NCI-H2227 (cell line): ENCODE results near the gene NISCH.
"Not testable (repeated sequence)": the region's sequence is repeated elsewhere in the genome, so short reads cannot be mapped to it uniquely, and the experiment has no call there.

ENCODE experiments used
- DNase-seq: peaks from one replicate; lab custom pipeline; 2025; ENCODE audit not compliant: unreplicated experiment; lab: John Stamatoyannopoulos, UW

Gene NISCH

DNA sequence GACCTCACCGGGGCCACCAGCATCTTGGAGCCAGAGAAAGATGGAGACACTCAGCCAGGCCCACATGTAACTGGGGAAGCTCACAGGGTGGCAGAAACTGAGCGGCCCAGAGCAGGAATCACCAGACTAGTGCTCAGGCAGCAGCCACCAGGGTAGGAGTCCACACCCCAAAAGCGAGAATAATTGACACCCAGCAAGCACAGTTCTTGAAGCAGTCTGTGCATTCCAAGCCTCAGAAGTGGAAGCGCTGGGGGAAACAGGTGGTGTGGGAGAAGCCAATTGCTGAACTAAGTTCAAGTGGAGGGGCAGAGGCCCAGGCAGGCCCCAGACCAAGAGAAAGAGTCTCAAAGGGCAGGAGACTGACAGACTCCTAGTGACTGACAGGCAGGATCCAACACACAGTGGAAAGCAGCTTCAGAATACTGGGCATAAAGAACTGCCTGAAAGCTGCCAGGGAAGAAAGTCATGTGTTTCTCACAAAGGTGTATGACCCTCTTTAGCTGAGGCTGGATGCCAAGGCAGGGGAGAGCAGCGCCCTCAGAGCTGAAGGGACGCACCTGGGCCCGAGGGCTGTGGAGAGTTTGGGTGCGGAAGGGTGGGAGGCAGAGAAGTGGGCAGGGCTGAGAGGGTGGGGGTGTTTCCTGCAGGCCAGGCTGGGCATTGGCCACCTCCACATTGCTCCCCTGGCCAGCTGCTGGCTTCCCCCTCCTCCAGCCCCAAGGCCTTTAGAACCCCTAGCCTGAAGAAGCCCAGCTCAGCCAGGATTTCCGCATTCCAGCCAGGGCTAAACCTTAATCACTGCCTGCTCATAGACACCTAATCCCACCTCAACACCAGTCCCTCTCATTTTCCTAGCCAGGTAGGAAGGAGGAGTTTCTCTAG lies 70.5 kb downstream of the NISCH start:
- DNase-seq, result no peak

DNA sequence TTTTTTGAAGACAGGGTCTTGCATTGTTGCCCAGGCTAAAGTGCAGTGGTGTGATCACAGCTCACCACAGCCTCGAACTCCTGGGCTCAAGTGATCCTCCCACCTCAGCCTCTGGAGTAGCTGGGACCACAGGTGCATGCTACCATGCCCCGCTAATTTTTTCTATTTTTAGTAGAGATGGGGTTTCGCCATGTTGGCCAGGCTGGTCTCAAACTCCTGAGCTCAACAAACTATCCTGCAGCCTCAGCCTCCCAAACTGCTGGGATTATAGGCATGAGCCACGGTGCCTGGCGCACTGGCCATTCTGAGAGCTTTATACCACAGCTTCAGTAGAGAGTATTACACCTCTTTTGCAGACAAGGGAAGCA lies 71.3 kb downstream of the NISCH start:
- DNase-seq, result not testable (repeated sequence)

DNA sequence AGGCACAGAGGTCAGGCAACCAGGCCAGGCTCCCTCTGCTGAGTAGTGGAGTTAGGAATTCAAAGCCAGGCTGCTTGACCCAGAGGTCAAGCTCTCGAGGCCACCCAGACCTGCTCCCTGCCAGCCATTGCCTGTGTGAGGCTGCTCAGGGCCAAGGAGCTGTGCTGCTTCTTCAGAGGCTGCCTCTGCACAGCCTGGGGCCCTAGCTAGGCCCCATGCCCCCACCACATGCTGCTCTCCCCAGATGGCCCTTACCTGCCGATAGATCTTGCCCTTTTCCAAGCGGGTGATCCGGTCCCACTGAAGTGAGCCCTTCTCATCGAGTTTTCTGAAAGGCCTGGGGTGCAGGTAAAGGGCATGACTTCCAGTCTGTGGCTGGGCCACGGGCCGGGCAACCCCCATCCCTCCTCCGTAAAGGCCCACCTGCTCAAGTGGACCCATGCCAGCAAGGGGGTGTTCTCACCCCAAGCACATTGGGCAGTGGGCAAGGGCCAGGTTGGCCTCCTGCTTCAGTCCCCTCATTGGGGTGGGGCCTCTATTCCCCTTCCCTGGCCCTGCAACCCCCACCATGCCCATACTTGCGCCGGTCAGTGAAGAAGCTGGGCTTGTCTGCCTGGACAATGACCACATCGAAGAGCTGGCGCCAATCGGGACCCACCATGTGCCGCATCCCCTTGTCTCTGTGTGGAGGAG lies 71.8 kb downstream of the NISCH start:
- no peak for DNase-seq

DNA sequence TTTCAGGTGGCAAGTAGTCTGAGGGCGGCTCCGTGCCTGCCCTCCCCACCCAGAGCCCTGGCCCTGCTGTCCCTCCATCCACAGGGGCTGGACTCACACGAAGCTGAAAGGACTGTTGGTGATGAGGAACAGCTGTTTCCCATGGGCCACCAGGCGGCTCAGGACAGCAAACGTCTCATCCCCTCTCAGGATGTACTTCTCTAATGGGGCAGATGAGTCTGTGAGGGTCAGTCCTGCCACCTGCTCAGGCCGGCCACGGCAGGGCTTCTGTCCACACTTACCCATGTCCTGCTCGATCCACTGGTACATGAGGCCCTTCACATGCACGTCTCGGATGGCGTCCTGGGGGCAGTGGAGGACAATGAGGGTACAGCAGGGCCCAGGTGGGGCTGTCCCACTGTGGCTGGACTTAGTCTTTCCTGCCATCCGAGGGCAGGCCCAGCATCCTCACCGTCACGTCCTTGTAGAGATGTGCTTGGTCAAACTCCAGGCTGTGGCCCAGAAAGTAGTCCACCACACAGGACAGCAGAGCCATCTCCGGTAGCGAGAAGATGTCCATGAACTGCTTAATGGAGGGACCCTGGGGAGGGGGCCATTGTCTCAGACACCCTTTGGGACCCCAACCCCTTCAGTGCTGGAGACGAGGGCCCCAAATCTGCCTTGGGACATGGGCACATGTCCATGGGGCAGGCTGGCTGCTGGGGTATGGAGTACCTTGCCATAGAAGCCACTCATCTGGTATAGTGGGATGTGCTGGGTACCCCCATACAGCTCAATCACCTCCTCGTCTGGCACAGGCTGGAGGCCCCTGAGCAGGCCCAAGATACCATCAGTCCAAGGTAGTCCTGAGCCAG lies 72.6 kb downstream of the NISCH start:
- DNase-seq, result no peak

- no peak for DNase-seq
Observed at GRCh38 chr3:52528586-52529375, 73.4 kb downstream of the NISCH start.

DNA sequence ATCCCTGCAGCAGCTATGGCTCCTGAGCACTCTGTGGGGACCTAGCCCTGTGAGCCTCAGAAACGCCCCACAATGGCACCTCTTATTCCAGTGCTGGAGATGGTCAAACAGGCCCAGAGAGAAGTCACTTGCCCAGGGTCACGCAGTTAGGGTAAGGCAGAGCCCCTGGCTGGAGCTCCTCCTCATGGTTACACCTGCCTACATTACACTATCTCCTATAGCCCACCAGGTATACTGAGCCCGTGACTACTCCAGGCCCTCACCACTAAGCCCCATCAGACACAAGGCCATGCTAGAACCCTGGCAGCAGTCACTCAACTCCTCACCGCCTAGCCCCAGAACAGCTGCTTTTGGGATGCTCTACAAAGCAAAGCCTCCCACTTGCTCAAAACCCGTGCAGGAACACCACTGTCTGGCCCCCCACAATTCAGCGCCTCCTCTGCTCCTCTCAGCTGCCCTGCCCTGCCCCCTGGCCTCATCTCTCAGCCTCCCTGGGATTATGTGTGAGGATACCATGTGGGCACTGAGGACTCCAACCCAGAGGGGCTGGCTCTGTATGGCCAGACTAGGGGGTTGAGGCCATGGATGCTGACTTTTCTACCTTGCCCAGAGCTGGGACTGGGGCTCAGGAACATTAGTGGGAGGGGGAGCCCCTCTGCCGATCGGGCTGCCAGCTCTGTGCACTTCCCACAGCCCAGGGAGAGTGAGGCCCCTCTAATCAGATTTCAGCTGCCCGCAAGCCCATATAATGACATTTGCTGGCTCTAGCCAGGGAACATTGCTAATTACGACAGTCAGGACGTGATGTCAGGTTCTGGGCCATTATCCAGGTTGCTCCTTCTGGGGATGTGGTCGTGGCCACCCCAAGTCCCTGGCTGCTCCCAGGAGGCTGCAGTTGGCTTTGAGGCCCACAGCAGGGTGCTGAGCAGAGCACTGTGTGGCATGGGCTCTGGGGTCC lies 74.3 kb downstream of the NISCH start:
- DNase-seq, result no peak

DNA sequence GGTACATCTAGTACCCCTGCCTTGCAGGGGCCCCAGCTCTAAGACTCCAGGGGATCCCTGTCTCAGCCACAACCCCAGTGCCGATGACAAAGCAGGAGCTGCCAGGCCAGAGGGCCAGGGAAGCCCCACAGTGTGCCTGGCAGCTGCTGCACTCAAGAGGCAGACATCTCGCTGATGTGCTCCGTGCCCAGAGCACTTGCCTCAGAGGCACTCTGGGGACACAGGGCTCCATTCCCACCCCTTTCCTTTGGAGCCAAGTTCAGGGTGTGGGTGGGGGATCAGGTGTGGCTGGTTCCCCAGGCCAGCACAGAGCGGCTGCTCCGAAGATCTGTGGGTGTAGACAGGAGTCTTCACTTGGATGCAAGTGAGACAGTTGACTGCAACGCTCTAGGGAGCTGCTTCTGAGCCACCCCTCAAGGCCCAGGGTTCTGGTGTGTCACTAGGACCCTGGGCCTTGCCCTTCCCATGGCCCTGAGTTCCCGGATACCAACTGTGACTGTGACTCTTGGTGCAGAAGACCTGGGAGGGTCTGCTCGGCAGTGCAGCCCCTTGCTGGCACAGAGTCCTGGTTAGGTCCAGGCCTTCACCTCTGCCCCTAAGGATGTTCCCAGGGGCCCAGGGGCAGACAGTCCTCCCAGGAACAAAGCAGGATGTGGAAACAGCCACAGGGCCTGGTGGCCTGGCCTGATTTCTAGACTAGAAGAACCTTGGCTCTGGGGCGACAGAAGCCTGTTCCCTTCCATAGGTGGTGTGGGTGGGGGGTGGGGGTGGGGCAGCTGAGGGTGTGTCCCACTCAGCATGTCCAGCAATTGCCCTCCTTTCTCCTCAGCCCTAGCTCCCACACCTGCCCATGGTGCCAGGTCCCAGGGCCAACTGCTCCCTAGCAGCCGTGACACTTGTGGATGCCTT lies 75.8 kb downstream of the NISCH start:
- no peak for DNase-seq

- no peak for DNase-seq
Observed at GRCh38 chr3:52531860-52532516, 76.6 kb downstream of the NISCH start.

DNA sequence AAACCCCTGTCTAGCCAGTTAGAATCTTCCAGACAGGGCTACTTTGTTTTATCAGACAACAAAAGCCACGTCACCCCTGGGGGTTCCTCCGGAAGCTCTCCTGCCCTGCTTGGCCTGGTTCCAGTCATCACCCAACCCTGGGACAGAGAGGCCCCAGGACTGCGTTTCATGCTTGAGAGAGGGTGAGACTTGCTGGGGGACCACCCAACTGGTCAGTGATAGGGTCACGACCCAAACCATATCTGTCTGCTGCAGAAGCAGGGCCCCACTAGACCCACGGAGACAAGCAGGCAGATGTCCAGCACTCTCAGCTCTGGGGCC lies 77.1 kb downstream of the NISCH start:
- DNase-seq, result no peak

DNA sequence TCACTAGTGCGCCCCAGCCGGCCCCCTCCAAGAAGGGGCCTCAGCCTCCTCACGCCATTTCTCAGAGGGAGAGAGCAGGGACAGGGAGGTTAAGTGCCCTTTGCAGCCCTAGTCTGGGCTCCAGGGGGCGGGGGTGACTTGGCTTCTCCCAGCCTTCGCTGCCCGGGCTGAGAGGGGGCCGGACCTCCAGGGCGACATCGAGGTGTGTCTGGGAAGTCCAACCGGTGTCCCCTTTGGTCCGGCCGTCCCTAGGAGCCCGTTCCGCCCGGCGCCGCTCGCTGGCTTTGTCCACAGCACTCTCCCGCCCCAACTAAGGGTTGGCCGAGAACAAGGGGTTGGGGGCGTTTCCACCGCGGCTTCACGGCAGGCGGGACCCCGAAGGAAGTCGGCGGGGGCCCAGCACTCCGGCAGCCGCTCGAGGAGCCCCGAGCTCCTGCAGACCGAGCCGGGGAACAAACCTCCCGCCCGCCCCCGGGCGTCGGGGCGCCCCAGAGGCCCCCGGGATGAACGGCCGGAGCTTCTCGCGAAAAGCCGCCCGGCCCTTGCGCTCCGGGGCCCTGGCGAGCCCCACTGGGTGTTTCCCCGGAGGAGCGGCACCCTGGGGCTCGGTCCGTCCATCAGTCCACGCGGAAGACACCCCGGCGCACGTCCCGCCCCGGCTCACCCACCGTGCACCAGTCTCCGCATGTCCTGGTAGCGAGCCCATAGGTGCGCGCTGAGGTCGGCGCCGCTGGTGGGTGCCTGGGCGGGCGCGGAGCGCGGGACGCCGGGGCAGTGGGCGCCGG lies 77.6 kb downstream of the NISCH start:
- peak; percentile 35 for DNase-seq

- peak; percentile 85 for DNase-seq
Observed at GRCh38 chr3:52533623-52534280, 78.3 kb downstream of the NISCH start, which contains the start of gene NT5DC2. NT5DC2 (minus strand) TSS chr3:52533857; CDS start chr3:52533737, 120 bp downstream.

GRCh38 chr3:52534281-52535183 lies 79.1 kb downstream of the NISCH start:
- DNase-seq, result peak; percentile 60

DNA sequence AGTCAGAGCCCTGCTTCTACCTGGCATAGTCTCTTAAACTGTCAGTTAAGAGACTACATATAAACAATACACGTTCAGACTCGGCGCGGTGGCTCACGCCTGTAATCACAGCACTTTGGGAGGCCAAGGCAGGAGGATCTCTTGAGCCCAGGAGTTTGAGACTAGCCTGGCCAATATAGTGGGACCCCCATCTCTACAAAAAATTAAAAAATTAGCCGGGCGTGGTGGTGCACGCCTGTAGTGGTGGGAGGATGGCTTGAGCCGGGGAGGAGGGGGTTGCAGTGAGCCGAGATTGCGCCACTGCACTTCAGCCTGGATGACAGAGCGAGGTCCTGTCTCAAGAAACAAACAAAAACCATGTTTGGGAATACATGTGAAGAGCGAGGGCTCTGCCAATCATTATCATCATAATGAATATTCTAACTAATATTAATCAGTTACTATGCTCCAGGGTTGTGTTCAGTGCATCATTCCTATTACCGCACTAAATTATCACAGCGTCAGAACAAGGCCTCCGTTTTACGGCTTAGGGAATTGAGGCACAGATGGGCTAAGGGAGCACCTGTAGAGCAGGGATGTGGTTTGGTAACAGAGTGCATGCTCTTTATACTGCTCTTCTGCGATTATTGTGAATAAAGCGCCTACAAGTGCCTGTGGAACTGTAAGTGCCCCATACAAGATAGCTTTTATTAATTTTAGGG lies 80.2 kb downstream of the NISCH start:
- DNase-seq, result no peak

- no peak for DNase-seq
Observed at GRCh38 chr3:52536112-52536368, 80.6 kb downstream of the NISCH start.

- DNase-seq, result peak; percentile 97
Observed at GRCh38 chr3:52536369-52537164, 81.2 kb downstream of the NISCH start, which contains the start of gene UQCC5. UQCC5 (plus strand) TSS chr3:52536605; CDS start chr3:52536756, 151 bp downstream.
